Esophagus muscularis mucosa (tissue), 4 donors: Measurements from ENCODE around the gene NXPE3. TPM values are rescaled to one million over a fixed set of nuclear protein-coding genes. Genes with fewer than 3 reads are reported as not detected.

Experiments used
- DNase-seq: peaks from one replicate; pipeline ENCODE4 v3.0.0-alpha.2; 2017; ENCODE audit errors: extremely low spot score
- H3K27ac ChIP-seq, 4 donors: fragments of 200-600 bp; sonication (generic); replicated peaks in 1 of 4; 1 replicate in 3 of 4; 2 replicates in 1 of 4; pipeline ENCODE4 v1.5.1; 2016 to 2019; ENCODE audit warnings: mild to moderate bottlenecking in 1 of 4
- H3K27me3 ChIP-seq, 4 donors: fragments of 200-600 bp; sonication (generic); one replicate each; pipeline versions ENCODE4 v1.5.1 to v1.6.0; 2016 to 2019
- H3K36me3 ChIP-seq, 4 donors: fragments of 200-600 bp; sonication (generic); one replicate each; pipeline ENCODE4 v1.5.1; 2016 to 2019
- H3K4me1 ChIP-seq, 4 donors: fragments of 200-600 bp; sonication (generic); one replicate each; pipeline ENCODE4 v1.5.1; 2016 to 2019
- H3K4me3 ChIP-seq, 4 donors: fragments of 200-600 bp; sonication (generic); 1 replicate in 2 of 4; 2 replicates in 2 of 4; pipeline ENCODE4 v1.5.1; 2016 to 2019; ENCODE audit warnings: mild to moderate bottlenecking in 4 of 4, moderate library complexity in 1 of 4
- H3K9me3 ChIP-seq, 4 donors: fragments of 200-600 bp; sonication (generic); 1 replicate in 3 of 4; 2 replicates in 1 of 4; pipeline ENCODE4 v1.5.1; 2016 to 2019
- CTCF ChIP-seq, 3 experiments: fragments of 200-600 bp in 2 of 3; fragments of 450-650 bp in 1 of 3; sonication (generic) in 2 of 3; IDR thresholded peaks; one replicate each; pipeline ENCODE4 v1.5.1; 2017 to 2019; ENCODE audit warnings: antibody characterized with exemption in 3 of 3, mild to moderate bottlenecking in 2 of 3, moderate library complexity in 1 of 3
- EP300 ChIP-seq: sonication (generic); formaldehyde crosslinking; IDR thresholded peaks from one replicate; pipeline ENCODE4 v1.6.1; 2017; ENCODE audit warnings: antibody characterized with exemption
- POLR2A ChIP-seq: fragments of 450-650 bp; IDR thresholded peaks from one replicate; pipeline ENCODE4 v1.6.1; 2017; ENCODE audit warnings: antibody characterized with exemption, moderate library complexity, mild to moderate bottlenecking, low read depth
- POLR2AphosphoS5 ChIP-seq, 2 donors: sonication (generic); formaldehyde crosslinking; IDR thresholded peaks; one replicate each; pipeline ENCODE4 v1.6.1; 2017; ENCODE audit warnings: antibody characterized with exemption in 2 of 2
- WGBS: methylation state at CpG from one replicate; pipeline ENCODE4 v1.1.5; 2018; 5-methylcytosine and 5-hydroxymethylcytosine counted together
- intact Hi-C: fragments of 100-400 bp; cut with DNase I; formaldehyde crosslinking; loops from one replicate; pipeline ENCODE4 v1.15.1; 2023
- total RNA-seq, 4 donors: library from RNA; depleted of rRNA; stranded (reverse); fragments of >200 nt; gene quantifications; one replicate each; pipeline versions ENCODE4 v1.1.0 to v1.2.1, GENCODE V29; 2016

NXPE3 gene
- total RNA-seq, 4 donors from 2014 or later, result 12.4 to 19.5 (median 17.8) TPM

DNA sequence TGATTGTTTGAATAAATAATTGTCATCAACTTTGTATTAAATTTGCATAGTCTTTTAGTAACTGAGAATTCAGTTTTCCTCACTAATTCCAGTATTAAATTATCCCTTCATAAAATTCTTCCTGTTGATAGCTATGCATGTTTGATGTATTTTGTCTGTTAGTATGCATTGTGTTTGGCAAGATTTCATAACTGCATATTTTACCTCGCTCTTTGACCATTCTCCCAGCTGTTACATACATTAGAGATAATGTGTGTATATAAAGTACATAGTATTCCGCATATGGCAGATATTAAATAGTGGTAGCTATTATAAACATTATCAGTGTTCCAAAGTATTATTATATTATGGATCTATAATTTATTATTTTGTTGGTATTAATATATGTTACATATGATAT, 59.7 kb downstream of the NXPE3 start:
- H3K36me3 ChIP-seq, result no peaks in the 10 kb centered on the region
- no peaks in the 10 kb centered on the region for H3K9me3 ChIP-seq
- intact Hi-C loops, result no loop called here
- no peaks in the 10 kb centered on the region for H3K27me3 ChIP-seq
- 96% methylated on average over 2 of the region's 2 CpGs for WGBS
- H3K4me1 ChIP-seq, result peaks cover 0 to 37% (median 32%) of the 10 kb centered on the region in 4 donors
- no peak for DNase-seq
- TF ChIP-seq EP300 (no peak), POLR2AphosphoS5 (IDR thresholded peaks at IDR 0.05) (no peak), CTCF (IDR thresholded peaks at IDR 0.05) (no peak), POLR2A (no peak)
- no peak overlapping the region for H3K27ac ChIP-seq
- no peak overlapping the region for H3K4me3 ChIP-seq

GRCh38 chr3:101840066-101840465, 61.1 kb downstream of the NXPE3 start:
- Histone ChIP-seq H3K4me1 (peaks cover 0 to 34% (median 29%) of the 10 kb centered on the region in 4 donors), H3K36me3 (no peaks in the 10 kb centered on the region), H3K27me3 (no peaks in the 10 kb centered on the region), H3K27ac (no peak overlapping the region), H3K4me3 (no peak overlapping the region), H3K9me3 (no peaks in the 10 kb centered on the region)
- intact Hi-C loops, result loop anchor here (10.0 kb wide), 1 partner anchor 295 kb away; no protein-coding TSS in a partner anchor
- no peak for DNase-seq
- TF ChIP-seq EP300 (no peak), POLR2AphosphoS5 (IDR thresholded peaks at IDR 0.05) (no peak), POLR2A (no peak), CTCF (IDR thresholded peaks at IDR 0.05) (no peak)

- Histone ChIP-seq H3K27ac (no peak overlapping the region), H3K4me3 (no peak overlapping the region), H3K9me3 (no peaks in the 10 kb centered on the region), H3K36me3 (no peaks in the 10 kb centered on the region), H3K4me1 (peaks cover 0 to 19% (median 15%) of the 10 kb centered on the region in 4 donors), H3K27me3 (no peaks in the 10 kb centered on the region)
- no peak for DNase-seq
- intact Hi-C loops, result loop anchor here (10.0 kb wide), 1 partner anchor 292 kb away; no protein-coding TSS in a partner anchor
- 67% methylated on average over 2 of the region's 2 CpGs for WGBS
- TF ChIP-seq CTCF (IDR thresholded peaks at IDR 0.05), result no peak
- no peak for TF ChIP-seq EP300
- TF ChIP-seq POLR2A, result no peak
Observed at GRCh38 chr3:101842245-101842934, 63.4 kb downstream of the NXPE3 start.

DNA sequence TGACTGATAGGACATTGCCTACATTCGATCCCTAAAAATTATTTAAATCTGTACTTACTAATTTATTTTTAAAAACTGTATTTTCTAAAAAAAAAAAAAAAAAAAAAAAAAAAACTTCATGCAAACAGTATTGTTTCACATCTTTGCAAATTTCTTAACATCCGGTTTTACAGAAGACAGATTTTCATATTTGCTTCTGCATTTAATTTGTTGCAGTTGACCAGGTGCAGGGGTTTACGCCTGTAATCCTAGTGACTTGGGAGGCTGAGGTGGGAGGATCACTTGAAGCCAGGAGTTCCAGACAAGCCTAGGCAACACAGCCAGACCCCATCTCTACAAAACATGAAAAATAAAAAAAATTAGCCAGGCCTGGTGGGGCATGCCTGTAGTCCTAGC, 63.9 kb downstream of the NXPE3 start:
- H3K4me3 ChIP-seq, result no peak overlapping the region
- no peaks in the 10 kb centered on the region for H3K36me3 ChIP-seq
- no peak overlapping the region for H3K27ac ChIP-seq
- no peak for TF ChIP-seq EP300
- no peak for TF ChIP-seq POLR2A
- H3K9me3 ChIP-seq, result no peaks in the 10 kb centered on the region
- no peaks in the 10 kb centered on the region for H3K27me3 ChIP-seq
- intact Hi-C loops, result loop anchor here (10.0 kb wide), 1 partner anchor 292 kb away; no protein-coding TSS in a partner anchor
- 88% methylated on average over 3 of the region's 3 CpGs for WGBS
- DNase-seq, result no peak
- H3K4me1 ChIP-seq, result peaks cover 0 to 19% (median 15%) of the 10 kb centered on the region in 4 donors

GRCh38 chr3:101845425-101845824, 66.4 kb downstream of the NXPE3 start:
- intact Hi-C loops, result loop anchor here (5.0 to 10.0 kb wide), 2 partner anchors 33 to 289 kb away; no protein-coding TSS in a partner anchor
- peaks cover 5 to 19% (median 16%) of the 10 kb centered on the region in 4 donors for H3K4me1 ChIP-seq
- no peak for DNase-seq
- no peak overlapping the region for H3K27ac ChIP-seq
- H3K4me3 ChIP-seq, result no peak overlapping the region
- 96% methylated on average over 2 of the region's 2 CpGs for WGBS
- no peaks in the 10 kb centered on the region for H3K9me3 ChIP-seq
- no peaks in the 10 kb centered on the region for H3K27me3 ChIP-seq
- TF ChIP-seq POLR2A (no peak), CTCF (IDR thresholded peaks at IDR 0.05) (no peak), EP300 (no peak), POLR2AphosphoS5 (IDR thresholded peaks at IDR 0.05) (no peak)
- H3K36me3 ChIP-seq, result no peaks in the 10 kb centered on the region
